ENCODE results near the gene SRP68. TPM values are rescaled to one million over a fixed set of nuclear protein-coding genes. Genes with fewer than 3 reads are reported as not detected.

The SRP68 gene
- total RNA-seq, 1 experiment from 2014 or later, result 90.7 TPM

DNA sequence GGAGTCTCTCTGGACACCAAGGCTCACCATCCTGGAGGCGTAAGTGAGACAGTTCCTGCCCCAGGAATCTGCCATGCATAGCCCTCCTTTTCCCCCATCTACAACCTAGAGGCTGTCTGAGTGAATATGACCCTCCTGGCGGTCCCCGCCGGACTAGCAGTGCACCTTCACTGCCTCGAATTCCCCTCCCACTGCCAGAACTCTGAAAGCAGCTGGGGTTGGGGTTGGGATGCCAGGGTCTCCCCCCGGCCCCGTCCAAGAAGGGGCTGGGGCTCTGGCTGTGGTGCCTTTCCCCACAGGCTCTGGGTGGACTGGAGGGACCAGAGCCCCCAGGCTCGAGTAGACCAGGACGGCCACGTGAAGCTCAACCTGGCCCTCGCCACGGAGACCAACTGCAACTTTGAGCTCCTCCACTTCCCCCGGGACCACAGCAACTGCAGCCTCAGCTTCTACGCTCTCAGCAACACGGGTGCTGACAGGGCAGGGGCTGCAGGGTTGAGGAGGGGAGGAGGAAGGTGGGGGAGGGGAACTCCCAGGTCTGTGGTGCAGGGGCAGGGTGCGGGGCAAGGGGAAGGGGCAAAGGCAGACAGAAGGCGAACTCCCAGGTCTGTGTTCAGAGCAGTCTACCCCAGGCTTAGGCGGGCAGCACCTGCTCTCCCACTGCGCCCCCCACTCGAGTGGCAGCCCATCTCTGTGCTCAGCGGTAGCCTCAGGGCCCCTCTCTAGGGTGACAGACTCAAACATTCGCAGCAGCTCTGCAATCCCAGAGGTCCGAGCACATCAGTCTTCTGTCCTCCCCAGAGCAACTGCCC, 7.8 kb upstream of the SRP68 start (continued):
- no peak for TF ChIP-seq SP1 (CRISPR knock-in tag; conservative IDR thresholded peaks at IDR 0.05)
- no peak for TF ChIP-seq IRF2 (CRISPR knock-in tag; IDR thresholded peaks at IDR 0.05; ENCODE audit: borderline replicate concordance, low read depth)
- no peak for TF ChIP-seq NR2C2 (CRISPR knock-in tag; IDR thresholded peaks at IDR 0.05)
- TF ChIP-seq, protein P1, sequence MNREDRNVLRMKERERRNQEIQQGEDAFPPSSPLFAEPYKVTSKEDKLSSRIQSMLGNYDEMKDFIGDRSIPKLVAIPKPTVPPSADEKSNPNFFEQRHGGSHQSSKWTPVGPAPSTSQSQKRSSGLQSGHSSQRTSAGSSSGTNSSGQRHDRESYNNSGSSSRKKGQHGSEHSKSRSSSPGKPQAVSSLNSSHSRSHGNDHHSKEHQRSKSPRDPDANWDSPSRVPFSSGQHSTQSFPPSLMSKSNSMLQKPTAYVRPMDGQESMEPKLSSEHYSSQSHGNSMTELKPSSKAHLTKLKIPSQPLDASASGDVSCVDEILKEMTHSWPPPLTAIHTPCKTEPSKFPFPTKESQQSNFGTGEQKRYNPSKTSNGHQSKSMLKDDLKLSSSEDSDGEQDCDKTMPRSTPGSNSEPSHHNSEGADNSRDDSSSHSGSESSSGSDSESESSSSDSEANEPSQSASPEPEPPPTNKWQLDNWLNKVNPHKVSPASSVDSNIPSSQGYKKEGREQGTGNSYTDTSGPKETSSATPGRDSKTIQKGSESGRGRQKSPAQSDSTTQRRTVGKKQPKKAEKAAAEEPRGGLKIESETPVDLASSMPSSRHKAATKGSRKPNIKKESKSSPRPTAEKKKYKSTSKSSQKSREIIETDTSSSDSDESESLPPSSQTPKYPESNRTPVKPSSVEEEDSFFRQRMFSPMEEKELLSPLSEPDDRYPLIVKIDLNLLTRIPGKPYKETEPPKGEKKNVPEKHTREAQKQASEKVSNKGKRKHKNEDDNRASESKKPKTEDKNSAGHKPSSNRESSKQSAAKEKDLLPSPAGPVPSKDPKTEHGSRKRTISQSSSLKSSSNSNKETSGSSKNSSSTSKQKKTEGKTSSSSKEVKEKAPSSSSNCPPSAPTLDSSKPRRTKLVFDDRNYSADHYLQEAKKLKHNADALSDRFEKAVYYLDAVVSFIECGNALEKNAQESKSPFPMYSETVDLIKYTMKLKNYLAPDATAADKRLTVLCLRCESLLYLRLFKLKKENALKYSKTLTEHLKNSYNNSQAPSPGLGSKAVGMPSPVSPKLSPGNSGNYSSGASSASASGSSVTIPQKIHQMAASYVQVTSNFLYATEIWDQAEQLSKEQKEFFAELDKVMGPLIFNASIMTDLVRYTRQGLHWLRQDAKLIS (CRISPR knock-in tag; IDR thresholded peaks at IDR 0.05; ENCODE audit: borderline replicate concordance), result peak; percentile 35; the same call in 1 of the 2 replicates
- TF ChIP-seq, protein P2, sequence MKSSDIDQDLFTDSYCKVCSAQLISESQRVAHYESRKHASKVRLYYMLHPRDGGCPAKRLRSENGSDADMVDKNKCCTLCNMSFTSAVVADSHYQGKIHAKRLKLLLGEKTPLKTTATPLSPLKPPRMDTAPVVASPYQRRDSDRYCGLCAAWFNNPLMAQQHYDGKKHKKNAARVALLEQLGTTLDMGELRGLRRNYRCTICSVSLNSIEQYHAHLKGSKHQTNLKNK (CRISPR knock-in tag; IDR thresholded peaks at IDR 0.05), result no peak
- peak; percentile 47 for TF ChIP-seq ZNF232 (CRISPR knock-in tag; IDR thresholded peaks at IDR 0.05)
- no peak; the same call in 1 of the 2 replicates for TF ChIP-seq NFE2L1 (CRISPR knock-in tag; IDR thresholded peaks at IDR 0.05)
- no peak for TF ChIP-seq ZNF317 (CRISPR knock-in tag; IDR thresholded peaks at IDR 0.05; ENCODE audit: borderline replicate concordance, low read depth)
- TF ChIP-seq TEAD4 (CRISPR knock-in tag; IDR thresholded peaks at IDR 0.05), result no peak

DNA sequence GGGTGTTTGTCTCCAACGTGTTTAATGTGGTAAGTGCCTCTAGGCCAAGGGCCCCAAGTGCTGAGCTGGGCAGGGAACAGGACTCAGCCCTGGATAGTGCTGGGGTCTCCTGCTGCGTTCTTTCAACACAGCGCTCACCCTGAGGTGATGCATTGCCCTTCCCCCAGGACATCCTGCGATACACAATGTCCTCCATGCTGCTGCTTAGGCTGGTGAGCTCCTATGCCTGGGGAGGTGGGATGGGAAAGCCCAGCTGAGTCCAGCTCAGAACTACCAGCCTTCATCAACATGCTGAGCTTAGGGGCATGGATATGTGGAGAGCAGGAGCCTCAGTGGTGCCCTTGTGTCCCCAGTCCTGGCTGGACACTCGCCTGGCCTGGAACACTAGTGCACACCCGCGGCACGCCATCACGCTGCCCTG, 7.2 kb upstream of the SRP68 start:
- POLR2A ChIA-PET, result interaction anchor here (0.6 to 1.1 kb wide), 3 partner anchors 14 to 175 kb away, joined by 3 to 7 read pairs (median 5); partner anchors contain the start of gene MRPL38
- Mint-ChIP-seq H3K9me3 (no peaks in the 10 kb centered on the region), H3K27me3 (ENCODE audit: low read depth) (peaks cover 52% of the 10 kb centered on the region), H3K4me3 (peak overlapping the region; percentile 59), H3K27ac (no peak overlapping the region), H3K36me3 (peaks cover 6% of the 10 kb centered on the region), H3K4me1 (peaks cover 50% of the 10 kb centered on the region)
- CTCF ChIA-PET, result interaction anchor here (0.7 to 3.7 kb wide), 17 partner anchors 9 to 307 kb away, joined by 3 to 26 read pairs (median 4); partner anchors contain the start of genes CDK3, EXOC7 and MRPL38
- TF ChIP-seq ESRRA (CRISPR knock-in tag; IDR thresholded peaks at IDR 0.05; ENCODE audit: borderline replicate concordance) (no peak), TCF7 (CRISPR knock-in tag; IDR thresholded peaks at IDR 0.05; ENCODE audit: low read depth) (no peak), NFE2L1 (CRISPR knock-in tag; IDR thresholded peaks at IDR 0.05) (peak; percentile 27; the same call in 1 of the 2 replicates), ELF4 (CRISPR knock-in tag; IDR thresholded peaks at IDR 0.05; ENCODE audit: low read depth) (no peak), PRRX2 (CRISPR knock-in tag; IDR thresholded peaks at IDR 0.05) (0 out of 2 replicates have a peak, but pooled peaks have one; percentile 6), ZNF671 (CRISPR knock-in tag; IDR thresholded peaks at IDR 0.05) (0 out of 2 replicates have a peak, but pooled peaks have one; percentile 34), KAT7 (CRISPR knock-in tag; IDR thresholded peaks at IDR 0.05; ENCODE audit: borderline replicate concordance) (0 out of 2 replicates have a peak, but pooled peaks have one; percentile 6), NFATC4 (CRISPR knock-in tag; IDR thresholded peaks at IDR 0.05) (peak; percentile 69; the same call in 1 of the 2 replicates)
- TF ChIP-seq, protein P3, sequence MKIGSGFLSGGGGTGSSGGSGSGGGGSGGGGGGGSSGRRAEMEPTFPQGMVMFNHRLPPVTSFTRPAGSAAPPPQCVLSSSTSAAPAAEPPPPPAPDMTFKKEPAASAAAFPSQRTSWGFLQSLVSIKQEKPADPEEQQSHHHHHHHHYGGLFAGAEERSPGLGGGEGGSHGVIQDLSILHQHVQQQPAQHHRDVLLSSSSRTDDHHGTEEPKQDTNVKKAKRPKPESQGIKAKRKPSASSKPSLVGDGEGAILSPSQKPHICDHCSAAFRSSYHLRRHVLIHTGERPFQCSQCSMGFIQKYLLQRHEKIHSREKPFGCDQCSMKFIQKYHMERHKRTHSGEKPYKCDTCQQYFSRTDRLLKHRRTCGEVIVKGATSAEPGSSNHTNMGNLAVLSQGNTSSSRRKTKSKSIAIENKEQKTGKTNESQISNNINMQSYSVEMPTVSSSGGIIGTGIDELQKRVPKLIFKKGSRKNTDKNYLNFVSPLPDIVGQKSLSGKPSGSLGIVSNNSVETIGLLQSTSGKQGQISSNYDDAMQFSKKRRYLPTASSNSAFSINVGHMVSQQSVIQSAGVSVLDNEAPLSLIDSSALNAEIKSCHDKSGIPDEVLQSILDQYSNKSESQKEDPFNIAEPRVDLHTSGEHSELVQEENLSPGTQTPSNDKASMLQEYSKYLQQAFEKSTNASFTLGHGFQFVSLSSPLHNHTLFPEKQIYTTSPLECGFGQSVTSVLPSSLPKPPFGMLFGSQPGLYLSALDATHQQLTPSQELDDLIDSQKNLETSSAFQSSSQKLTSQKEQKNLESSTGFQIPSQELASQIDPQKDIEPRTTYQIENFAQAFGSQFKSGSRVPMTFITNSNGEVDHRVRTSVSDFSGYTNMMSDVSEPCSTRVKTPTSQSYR (CRISPR knock-in tag; IDR thresholded peaks at IDR 0.05), result no peak
- ATAC-seq, result no peak
- DNase-seq (ENCODE audit: low spot score), result no peak
